K562 treated with DMSO at 1 percent for 24 hours (cell line): Measurements from ENCODE around the gene EXPH5. TPM values are rescaled to one million over a fixed set of nuclear protein-coding genes. Genes with fewer than 3 reads are reported as not detected.

Experiments used
- total RNA-seq: library from RNA; unstranded; fragments of 300-600 nt; gene quantifications from 2 replicates; pipeline ENCODE4 v1.2.3, GENCODE V29; 2022; ENCODE audit warnings: low read depth; ENCODE audit not compliant: insufficient read depth

The EXPH5 gene
- total RNA-seq: 1.1 TPM in 2 replicates

GRCh38 chr11:108593214-108593922 lies at the start of gene EXPH5:
TSS of gene EXPH5 (minus strand) at chr11:108593768. CDS start at chr11:108593536, 232 bp downstream.

GRCh38 chr11:108498046-108498815 lies 95.3 kb downstream of the EXPH5 start, which contains the start of gene POGLUT3:
TSS of gene POGLUT3 (minus strand) at chr11:108498384. CDS start at chr11:108498366, 18 bp downstream.

DNA sequence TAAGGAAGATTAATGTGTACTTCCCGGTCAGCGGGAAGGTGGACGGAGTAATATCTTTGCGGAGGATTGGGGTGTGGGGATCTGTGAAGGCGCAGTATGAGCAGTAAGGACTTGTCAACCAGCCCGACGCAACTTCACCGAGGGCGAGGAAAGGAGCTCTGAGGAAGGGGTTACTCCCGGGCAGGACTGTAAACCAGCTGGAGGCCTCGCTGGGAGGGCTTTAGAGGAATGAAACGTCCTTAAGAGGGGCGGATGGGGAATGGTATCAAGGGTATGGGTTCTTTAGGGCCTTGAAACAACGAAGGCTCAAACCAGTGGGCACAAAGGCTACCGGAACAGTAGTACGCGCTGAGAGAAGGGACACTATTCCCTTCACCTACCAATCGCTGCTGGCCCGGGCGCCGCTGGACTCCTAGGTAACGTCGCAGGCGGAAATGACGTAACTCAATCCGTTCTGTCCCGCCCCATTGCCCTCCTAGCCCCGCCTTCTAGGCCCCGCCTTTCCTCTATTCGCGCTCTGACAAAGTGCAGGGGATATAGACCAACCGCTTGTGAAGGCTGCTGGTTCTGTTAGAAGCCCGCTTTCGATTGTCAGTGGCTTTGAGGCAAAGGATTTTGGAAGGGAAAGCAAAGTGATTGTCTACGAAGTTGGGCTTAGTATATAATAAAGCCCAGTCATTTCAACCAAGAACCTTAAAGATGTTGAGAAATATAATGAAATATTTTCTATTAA lies 126.3 kb downstream of the EXPH5 start, which contains the start of gene C11orf65:
Gene C11orf65, minus strand, starts transcription at position 439 of the 733 bp plus-strand sequence. CDS start 5,970 bp downstream, outside the sequence.

Other genes starting within 250 kb of the EXPH5 start
- gene C11orf65, start 126.2 kb downstream of the EXPH5 start, total RNA-seq: 1.1 TPM in 1 of 2 replicates, not detected in the other
- 12.5 and 12.9 TPM in 2 replicates for gene POGLUT3, start 95.4 kb downstream of the EXPH5 start, total RNA-seq
- 16.4 and 23.8 TPM in 2 replicates for gene DDX10, start 71.3 kb upstream of the EXPH5 start, total RNA-seq